Vagina (tissue), 2 donors: ENCODE data around the gene FAM32A.

ENCODE experiments used
- POLR2AphosphoS5 ChIP-seq, 2 donors: sonication (generic); formaldehyde crosslinking; IDR thresholded peaks; one replicate each; pipeline ENCODE4 v1.9.0; 2017; ENCODE audit warnings: antibody characterized with exemption in 2 of 2, mild to moderate bottlenecking in 2 of 2, low read depth in 1 of 2; ENCODE audit not compliant: insufficient read depth in 1 of 2
- TF ChIP-seq, protein P1 (sequence below), 3 experiments: fragments of 450-650 bp in 2 of 3; fragments of 200-600 bp in 1 of 3; sonication (generic) in 1 of 3; IDR thresholded peaks; one replicate each; pipeline ENCODE4 v1.5.1; 2017 to 2019; ENCODE audit warnings: antibody characterized with exemption in 3 of 3, mild to moderate bottlenecking in 2 of 3, moderate library complexity in 2 of 3

DNA sequence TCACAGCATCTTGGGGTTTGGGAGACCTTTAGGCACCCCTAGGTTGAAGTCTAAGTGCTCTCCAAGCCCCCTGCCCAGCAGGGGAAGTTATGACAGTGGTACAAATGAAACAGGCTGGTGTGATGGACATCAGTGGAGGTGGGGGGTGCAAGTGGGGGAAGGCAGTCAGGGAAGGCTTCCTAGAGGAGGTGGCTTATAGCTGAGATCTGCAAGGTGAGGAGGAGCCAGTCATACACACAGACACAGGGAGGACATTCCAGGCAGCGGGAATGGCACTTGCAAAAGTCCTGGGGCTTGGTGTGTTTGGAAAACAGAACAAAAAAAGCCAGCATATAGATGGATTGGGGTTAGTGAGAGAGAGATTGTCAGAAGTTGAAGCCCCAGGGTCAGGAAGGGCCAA, 30.1 kb upstream of the FAM32A start:
- TF ChIP-seq, protein P1, sequence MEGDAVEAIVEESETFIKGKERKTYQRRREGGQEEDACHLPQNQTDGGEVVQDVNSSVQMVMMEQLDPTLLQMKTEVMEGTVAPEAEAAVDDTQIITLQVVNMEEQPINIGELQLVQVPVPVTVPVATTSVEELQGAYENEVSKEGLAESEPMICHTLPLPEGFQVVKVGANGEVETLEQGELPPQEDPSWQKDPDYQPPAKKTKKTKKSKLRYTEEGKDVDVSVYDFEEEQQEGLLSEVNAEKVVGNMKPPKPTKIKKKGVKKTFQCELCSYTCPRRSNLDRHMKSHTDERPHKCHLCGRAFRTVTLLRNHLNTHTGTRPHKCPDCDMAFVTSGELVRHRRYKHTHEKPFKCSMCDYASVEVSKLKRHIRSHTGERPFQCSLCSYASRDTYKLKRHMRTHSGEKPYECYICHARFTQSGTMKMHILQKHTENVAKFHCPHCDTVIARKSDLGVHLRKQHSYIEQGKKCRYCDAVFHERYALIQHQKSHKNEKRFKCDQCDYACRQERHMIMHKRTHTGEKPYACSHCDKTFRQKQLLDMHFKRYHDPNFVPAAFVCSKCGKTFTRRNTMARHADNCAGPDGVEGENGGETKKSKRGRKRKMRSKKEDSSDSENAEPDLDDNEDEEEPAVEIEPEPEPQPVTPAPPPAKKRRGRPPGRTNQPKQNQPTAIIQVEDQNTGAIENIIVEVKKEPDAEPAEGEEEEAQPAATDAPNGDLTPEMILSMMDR (IDR thresholded peaks at IDR 0.05): no peak
- TF ChIP-seq POLR2AphosphoS5 (IDR thresholded peaks at IDR 0.05; ENCODE audit: insufficient read depth in 1 of 2, low read depth in 1 of 2): no peak
